Left ventricle myocardium inferior (tissue), 1 donor: ENCODE results near the gene KCNA1. TPM values are rescaled to one million over a fixed set of nuclear protein-coding genes. Genes with fewer than 3 reads are reported as not detected.
"Not testable (repeated sequence)": the region's sequence is repeated elsewhere in the genome, so short reads cannot be mapped to it uniquely, and the experiment has no call there.

ENCODE experiments used
- DNase-seq: peaks from one replicate; pipeline ENCODE4 v3.0.0-alpha.2; 2020
- H3K27ac ChIP-seq: fragments of 200-600 bp; replicated peaks from 2 replicates; pipeline ENCODE4 v1.8.0; 2021
- H3K27me3 ChIP-seq: fragments of 200-600 bp; 2 replicates; pipeline ENCODE4 v1.8.0; 2021; ENCODE audit warnings: low read depth
- H3K36me3 ChIP-seq: fragments of 200-600 bp; 2 replicates; pipeline ENCODE4 v1.8.0; 2021
- H3K4me1 ChIP-seq: fragments of 200-600 bp; 2 replicates; pipeline ENCODE4 v1.8.0; 2021
- H3K4me3 ChIP-seq: fragments of 200-600 bp; 2 replicates; pipeline ENCODE4 v1.8.0; 2021; ENCODE audit warnings: mild to moderate bottlenecking, moderate library complexity
- H3K9me3 ChIP-seq: fragments of 200-600 bp; replicated peaks from 2 replicates; pipeline ENCODE4 v1.8.0; 2021
- intact Hi-C: fragments of 100-400 bp; cut with micrococcal nuclease; formaldehyde crosslinking; loops from one replicate; pipeline ENCODE4 v1.11.0; 2022
- total RNA-seq: library from RNA; stranded (reverse); fragmentation: NEBNext Ultra II Directional; extraction: Animal tissue kit (Norgen Biotek cat#: 25700); gene quantifications from one replicate; pipeline ENCODE4 v1.2.1, GENCODE V29; 2021
- TF ChIP-seq, protein P1 (sequence below): fragments of 200-600 bp; IDR thresholded peaks from 2 replicates; pipeline ENCODE4 v1.8.0; 2021; ENCODE audit warnings: antibody characterized with exemption, mild to moderate bottlenecking, borderline replicate concordance
- donor health status: DM: no; HTN: yes; CAD: no; lungs with severe emphysema.

Gene KCNA1
- total RNA-seq, 1 donor from 2014 or later: not detected

DNA sequence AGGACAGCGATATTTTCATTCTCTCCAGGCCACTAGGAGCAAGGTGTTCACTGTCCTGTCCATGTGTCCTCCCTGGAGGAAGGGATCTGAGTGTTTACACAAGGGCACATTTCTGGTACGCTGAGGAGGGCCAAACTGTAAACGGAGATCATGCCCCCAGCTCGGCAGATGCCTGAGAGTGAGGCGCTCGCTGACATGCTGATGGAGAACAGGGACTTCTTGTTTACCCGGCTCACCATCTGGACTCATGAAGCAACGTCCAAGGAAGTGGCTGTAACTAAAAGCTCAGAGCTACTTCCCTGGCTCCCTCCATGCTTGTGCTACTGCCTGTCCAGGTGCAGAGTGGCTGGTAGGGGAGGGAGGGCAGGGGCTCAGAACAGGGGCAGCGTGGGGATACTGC, 43.4 kb upstream of the KCNA1 start:
- Histone ChIP-seq H3K27me3 (peaks cover 98% of the 10 kb centered on the region), H3K9me3 (no peaks in the 10 kb centered on the region), H3K36me3 (no peaks in the 10 kb centered on the region), H3K4me3 (no peak overlapping the region), H3K4me1 (no peaks in the 10 kb centered on the region), H3K27ac (no peak overlapping the region)
- TF ChIP-seq, protein P1, sequence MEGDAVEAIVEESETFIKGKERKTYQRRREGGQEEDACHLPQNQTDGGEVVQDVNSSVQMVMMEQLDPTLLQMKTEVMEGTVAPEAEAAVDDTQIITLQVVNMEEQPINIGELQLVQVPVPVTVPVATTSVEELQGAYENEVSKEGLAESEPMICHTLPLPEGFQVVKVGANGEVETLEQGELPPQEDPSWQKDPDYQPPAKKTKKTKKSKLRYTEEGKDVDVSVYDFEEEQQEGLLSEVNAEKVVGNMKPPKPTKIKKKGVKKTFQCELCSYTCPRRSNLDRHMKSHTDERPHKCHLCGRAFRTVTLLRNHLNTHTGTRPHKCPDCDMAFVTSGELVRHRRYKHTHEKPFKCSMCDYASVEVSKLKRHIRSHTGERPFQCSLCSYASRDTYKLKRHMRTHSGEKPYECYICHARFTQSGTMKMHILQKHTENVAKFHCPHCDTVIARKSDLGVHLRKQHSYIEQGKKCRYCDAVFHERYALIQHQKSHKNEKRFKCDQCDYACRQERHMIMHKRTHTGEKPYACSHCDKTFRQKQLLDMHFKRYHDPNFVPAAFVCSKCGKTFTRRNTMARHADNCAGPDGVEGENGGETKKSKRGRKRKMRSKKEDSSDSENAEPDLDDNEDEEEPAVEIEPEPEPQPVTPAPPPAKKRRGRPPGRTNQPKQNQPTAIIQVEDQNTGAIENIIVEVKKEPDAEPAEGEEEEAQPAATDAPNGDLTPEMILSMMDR: no peak
- intact Hi-C loops: no loop called here
- DNase-seq: no peak

DNA sequence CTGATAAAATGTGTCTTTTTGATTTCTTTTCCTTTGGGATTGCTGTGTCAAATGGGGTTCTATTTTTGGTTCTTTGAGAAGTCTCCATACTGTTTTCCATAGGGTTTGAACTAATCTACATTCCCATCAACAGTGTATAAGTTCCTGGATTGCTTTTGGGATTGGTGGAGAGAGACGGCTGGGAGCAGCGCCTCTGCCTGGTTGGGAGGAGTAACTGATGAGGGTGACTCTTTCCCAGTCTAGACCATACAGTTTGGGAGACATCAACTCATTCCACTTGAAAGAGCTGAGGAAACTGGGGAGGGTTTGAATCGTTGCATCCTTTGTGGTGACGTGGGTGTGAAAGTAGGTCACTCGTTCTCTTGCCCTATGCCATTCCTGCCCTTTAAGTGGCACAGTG, 42.3 kb upstream of the KCNA1 start:
- no peaks in the 10 kb centered on the region for H3K36me3 ChIP-seq
- DNase-seq: no peak
- intact Hi-C loops: no loop called here
- H3K4me1 ChIP-seq: no peaks in the 10 kb centered on the region
- H3K9me3 ChIP-seq: no peaks in the 10 kb centered on the region
- TF ChIP-seq, protein P1: no peak
- no peak overlapping the region for H3K4me3 ChIP-seq
- no peak overlapping the region for H3K27ac ChIP-seq
- peaks cover 98% of the 10 kb centered on the region for H3K27me3 ChIP-seq

DNA sequence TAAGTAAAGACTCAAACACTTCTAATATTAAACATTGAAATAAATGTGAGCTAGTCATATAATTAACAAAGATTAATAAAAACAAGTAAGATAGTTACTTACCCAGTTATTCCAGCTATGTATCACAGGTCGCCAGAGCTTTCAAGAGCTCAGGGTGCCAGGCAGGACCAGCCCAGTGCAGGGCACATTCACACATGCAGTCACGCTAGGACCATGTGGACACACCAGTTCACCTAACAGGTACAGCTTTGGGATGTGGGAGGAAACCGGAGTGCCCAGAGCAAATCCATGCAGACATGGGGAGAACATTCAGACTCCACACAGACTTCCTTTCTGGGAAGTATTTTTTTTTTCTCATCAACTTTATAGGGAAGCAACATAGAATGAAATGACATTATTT, 39.3 kb upstream of the KCNA1 start:
- no peak for DNase-seq
- H3K36me3 ChIP-seq: no peaks in the 10 kb centered on the region
- no peaks in the 10 kb centered on the region for H3K9me3 ChIP-seq
- H3K4me1 ChIP-seq: no peaks in the 10 kb centered on the region
- TF ChIP-seq, protein P1: no peak
- H3K27me3 ChIP-seq: peaks cover 76% of the 10 kb centered on the region
- no peak overlapping the region for H3K4me3 ChIP-seq
- intact Hi-C loops: no loop called here
- no peak overlapping the region for H3K27ac ChIP-seq

DNA sequence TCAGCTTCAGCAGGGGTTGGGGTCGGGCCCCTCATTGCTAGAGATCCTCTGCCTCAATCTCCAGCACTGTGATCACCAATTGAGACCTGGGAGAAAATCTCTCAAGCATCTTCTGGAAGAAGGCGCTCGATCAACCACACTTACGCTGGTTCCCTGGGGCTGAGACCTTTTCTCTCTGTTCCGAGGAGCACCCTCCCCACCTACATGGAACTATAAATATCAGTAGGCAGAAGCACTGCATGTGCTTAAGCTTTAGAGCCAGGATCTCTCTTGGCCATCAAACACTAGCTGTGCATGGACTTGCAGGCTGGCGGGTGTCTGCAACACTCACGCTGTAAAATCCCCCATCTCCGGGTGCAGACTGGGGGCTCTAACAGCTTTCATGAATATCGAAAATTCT, 38.2 kb upstream of the KCNA1 start:
- Histone ChIP-seq H3K27ac (no peak overlapping the region), H3K9me3 (no peaks in the 10 kb centered on the region), H3K4me3 (no peak overlapping the region), H3K27me3 (peaks cover 65% of the 10 kb centered on the region), H3K36me3 (no peaks in the 10 kb centered on the region), H3K4me1 (no peaks in the 10 kb centered on the region)
- no peak for DNase-seq
- intact Hi-C loops: no loop called here
- TF ChIP-seq, protein P1: no peak

DNA sequence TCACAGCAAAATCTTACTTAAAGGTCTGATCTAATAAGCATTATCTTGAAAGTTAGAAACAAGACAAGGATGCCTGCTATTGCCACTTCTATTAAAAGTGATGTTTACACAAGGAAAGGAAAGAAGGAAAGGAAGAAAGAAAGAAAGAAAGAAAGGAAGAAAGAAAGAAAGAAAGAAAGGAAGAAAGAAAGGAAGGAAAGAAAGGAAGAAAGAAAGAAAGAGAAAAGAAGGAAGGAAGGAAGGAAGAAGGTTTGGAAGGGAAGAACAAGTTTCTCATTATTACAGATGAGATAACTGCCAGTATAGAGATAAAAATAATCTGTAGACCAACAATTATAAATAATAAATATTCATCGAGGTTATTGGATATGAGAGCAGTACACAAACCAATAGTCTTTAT, 35.8 kb upstream of the KCNA1 start:
- no peak overlapping the region for H3K4me3 ChIP-seq
- peaks cover 49% of the 10 kb centered on the region for H3K27me3 ChIP-seq
- intact Hi-C loops: no loop called here
- no peaks in the 10 kb centered on the region for H3K4me1 ChIP-seq
- H3K36me3 ChIP-seq: no peaks in the 10 kb centered on the region
- TF ChIP-seq, protein P1: no peak
- no peaks in the 10 kb centered on the region for H3K9me3 ChIP-seq
- no peak overlapping the region for H3K27ac ChIP-seq
- no peak for DNase-seq

DNA sequence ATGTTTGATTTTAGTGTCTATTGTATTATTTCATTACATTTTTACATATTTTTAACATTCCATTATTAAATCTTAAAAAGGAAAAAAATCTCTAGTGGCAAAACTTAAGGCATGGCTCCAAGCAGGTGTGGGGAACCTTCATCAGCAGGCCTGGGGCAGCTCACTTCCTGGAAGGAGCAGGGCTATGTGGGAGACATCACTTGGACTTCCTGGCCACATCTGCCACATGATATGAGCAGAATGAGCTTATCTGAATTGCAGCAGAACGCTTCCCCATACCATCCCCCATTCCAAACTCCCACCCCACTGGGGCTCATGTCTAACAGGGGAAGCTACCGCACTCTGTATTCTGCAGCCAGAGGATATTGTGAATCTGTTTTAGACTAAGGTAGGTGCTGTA, 35.0 kb upstream of the KCNA1 start:
- TF ChIP-seq, protein P1: no peak
- Histone ChIP-seq H3K4me3 (no peak overlapping the region), H3K27me3 (peaks cover 48% of the 10 kb centered on the region), H3K9me3 (peaks cover 6% of the 10 kb centered on the region), H3K4me1 (no peaks in the 10 kb centered on the region), H3K36me3 (no peaks in the 10 kb centered on the region), H3K27ac (no peak overlapping the region)
- intact Hi-C loops: no loop called here
- no peak for DNase-seq

DNA sequence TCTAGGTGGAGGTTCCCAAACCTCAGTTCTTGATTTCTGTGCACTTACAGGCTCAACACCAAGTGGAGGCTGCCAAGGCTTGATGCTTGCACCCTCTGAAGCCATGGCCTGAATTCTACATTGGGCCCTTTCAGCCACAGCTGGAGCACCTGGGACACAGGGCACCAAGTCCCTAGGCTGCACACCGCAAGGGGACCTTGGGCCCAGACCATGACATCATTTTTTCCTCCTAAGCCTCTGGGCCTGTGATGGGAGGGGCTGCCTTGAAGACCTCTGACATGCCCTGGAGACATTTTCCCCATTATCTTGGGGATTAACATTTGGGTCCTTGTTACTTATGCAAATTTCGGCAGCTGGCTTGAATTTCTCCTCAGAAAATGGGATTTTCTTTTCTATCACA, 30.2 kb upstream of the KCNA1 start:
- H3K4me1 ChIP-seq, intact Hi-C loops, H3K4me3 ChIP-seq, H3K27ac ChIP-seq, H3K36me3 ChIP-seq, DNase-seq: not testable (repeated sequence)
- Histone ChIP-seq H3K9me3 (peaks cover 10% of the 10 kb centered on the region), H3K27me3 (peaks cover 54% of the 10 kb centered on the region)
